ENCODE measurements around the gene DYRK3.

- TF ChIP-seq ZNF37A (tag by site-specific recombination; IDR thresholded peaks at IDR 0.05) (no peak), CTCF (tag by site-specific recombination; IDR thresholded peaks at IDR 0.05) (no peak), ZFP41 (tag by site-specific recombination; IDR thresholded peaks at IDR 0.05; ENCODE audit: borderline replicate concordance) (no peak), KLF1 (tag by site-specific recombination; IDR thresholded peaks at IDR 0.05) (no peak)
These were observed 11.9 kb downstream of the DYRK3 start for GRCh38 chr1:206647224-206647623.
